HG02678 (cell line): ENCODE measurements around the gene CDK5R1.

Source experiments
- ATAC-seq: cut with Tn5 transposase; IDR thresholded peaks from one replicate; pipeline ENCODE4 v1.9.1; 2021; ENCODE audit warnings: mild to moderate bottlenecking, moderate library complexity; ENCODE audit not compliant: unreplicated experiment

The CDK5R1 gene

GRCh38 chr17:32492264-32492589 lies 5.4 kb downstream of the CDK5R1 start:
- ATAC-seq, result no peak

- ATAC-seq, result no peak
Observed at GRCh38 chr17:32492648-32493289, 6.0 kb downstream of the CDK5R1 start.

- no peak for ATAC-seq
Observed at GRCh38 chr17:32493571-32493970, 6.8 kb downstream of the CDK5R1 start.

- no peak for ATAC-seq
Observed at GRCh38 chr17:32493976-32494513, 7.3 kb downstream of the CDK5R1 start.

GRCh38 chr17:32494621-32495358 lies 8.0 kb downstream of the CDK5R1 start:
- ATAC-seq, result no peak

GRCh38 chr17:32495359-32496231 lies 8.8 kb downstream of the CDK5R1 start:
- ATAC-seq, result no peak

GRCh38 chr17:32496395-32497073 lies 9.7 kb downstream of the CDK5R1 start:
- no peak for ATAC-seq

GRCh38 chr17:32497431-32498205 lies 10.8 kb downstream of the CDK5R1 start:
- no peak for ATAC-seq

GRCh38 chr17:32498391-32498790 lies 11.6 kb downstream of the CDK5R1 start:
- no peak for ATAC-seq

- ATAC-seq, result no peak
Observed at GRCh38 chr17:32502013-32502412, 15.2 kb downstream of the CDK5R1 start.

GRCh38 chr17:32502710-32503109 lies 15.9 kb downstream of the CDK5R1 start:
- ATAC-seq, result no peak

GRCh38 chr17:32503251-32504165 lies 16.7 kb downstream of the CDK5R1 start:
- peak; percentile 87 for ATAC-seq

GRCh38 chr17:32504166-32504990 lies 17.6 kb downstream of the CDK5R1 start:
- no peak for ATAC-seq

- no peak for ATAC-seq
Observed at GRCh38 chr17:32508926-32509325, 22.1 kb downstream of the CDK5R1 start.

GRCh38 chr17:32510466-32510865 lies 23.7 kb downstream of the CDK5R1 start:
- no peak for ATAC-seq

GRCh38 chr17:32512328-32512727 lies 25.5 kb downstream of the CDK5R1 start:
- no peak for ATAC-seq

- ATAC-seq, result no peak
Observed at GRCh38 chr17:32513579-32513978, 26.8 kb downstream of the CDK5R1 start.

GRCh38 chr17:32514606-32515005 lies 27.8 kb downstream of the CDK5R1 start:
- ATAC-seq, result no peak
